ENCODE measurements around the gene PLA2G2F. TPM values are rescaled to one million over a fixed set of nuclear protein-coding genes. Genes with fewer than 3 reads are reported as not detected.

PLA2G2F gene
- not detected for polyA plus RNA-seq (2012; ENCODE audit: insufficient read length, low read depth)

GRCh38 chr1:20138961-20139550 is at the start of gene PLA2G2F:
Gene PLA2G2F (plus strand): TSS chr1:20139323. CDS start chr1:20139428, 105 bp downstream.
- TF ChIP-seq FOXP2 (optimal IDR thresholded peaks at IDR 0.05; ENCODE audit: borderline replicate concordance, extremely low read depth, extremely low read length, insufficient read depth), result no peak
- TF ChIP-seq SIN3A (IDR thresholded peaks at IDR 0.05; ENCODE audit: borderline replicate concordance, insufficient read depth, low read length), result no peak
- TF ChIP-seq TAF1 (IDR thresholded peaks at IDR 0.05; ENCODE audit: borderline replicate concordance, insufficient read depth, low read length), result no peak
- TF ChIP-seq POLR2AphosphoS5 (IDR thresholded peaks at IDR 0.05; ENCODE audit: low read depth, low read length), result no peak
- TF ChIP-seq REST (IDR thresholded peaks at IDR 0.05; ENCODE audit: insufficient read depth in 1 of 2, low read depth in 2 of 2, low read length in 2 of 2), result no peak

- TF ChIP-seq POLR2AphosphoS5 (IDR thresholded peaks at IDR 0.05; ENCODE audit: low read depth, low read length), result no peak
- TF ChIP-seq REST (IDR thresholded peaks at IDR 0.05; ENCODE audit: insufficient read depth in 1 of 2, low read depth in 2 of 2, low read length in 2 of 2), result no peak
- TF ChIP-seq SIN3A (IDR thresholded peaks at IDR 0.05; ENCODE audit: borderline replicate concordance, insufficient read depth, low read length), result no peak
- no peak for TF ChIP-seq TAF1 (IDR thresholded peaks at IDR 0.05; ENCODE audit: borderline replicate concordance, insufficient read depth, low read length)
- no peak for TF ChIP-seq FOXP2 (optimal IDR thresholded peaks at IDR 0.05; ENCODE audit: borderline replicate concordance, extremely low read depth, extremely low read length, insufficient read depth)
These were observed 49.6 kb upstream of the PLA2G2F start for GRCh38 chr1:20089328-20090077.

- TF ChIP-seq REST (IDR thresholded peaks at IDR 0.05; ENCODE audit: insufficient read depth in 1 of 2, low read depth in 2 of 2, low read length in 2 of 2) (no peak), FOXP2 (optimal IDR thresholded peaks at IDR 0.05; ENCODE audit: borderline replicate concordance, extremely low read depth, extremely low read length, insufficient read depth) (no peak), TAF1 (IDR thresholded peaks at IDR 0.05; ENCODE audit: borderline replicate concordance, insufficient read depth, low read length) (no peak), SIN3A (IDR thresholded peaks at IDR 0.05; ENCODE audit: borderline replicate concordance, insufficient read depth, low read length) (no peak), POLR2AphosphoS5 (IDR thresholded peaks at IDR 0.05; ENCODE audit: low read depth, low read length) (no peak)
These were observed 49.0 kb upstream of the PLA2G2F start for GRCh38 chr1:20090119-20090518.

- no peak for TF ChIP-seq REST (IDR thresholded peaks at IDR 0.05; ENCODE audit: insufficient read depth in 1 of 2, low read depth in 2 of 2, low read length in 2 of 2)
- no peak for TF ChIP-seq SIN3A (IDR thresholded peaks at IDR 0.05; ENCODE audit: borderline replicate concordance, insufficient read depth, low read length)
- no peak for TF ChIP-seq POLR2AphosphoS5 (IDR thresholded peaks at IDR 0.05; ENCODE audit: low read depth, low read length)
These were observed 48.5 kb upstream of the PLA2G2F start for GRCh38 chr1:20090641-20091040.

Data from PFSK-1 (cell line).